Activated T-helper 17 cell treated with anti-CD3 and anti-CD28 coated beads, Interleukin-2, amount 50 U/mL, for 72 hours (primary cell): ENCODE results near the gene VPS18. TPM values are rescaled to one million over a fixed set of nuclear protein-coding genes. Genes with fewer than 3 reads are reported as not detected.

Source experiments
- ATAC-seq: fragments of 150-1000 bp; cut with Tn5 transposase; replicated peaks from 2 replicates; pipeline ENCODE4 v1.10.0; 2021; ENCODE audit warnings: mild to moderate bottlenecking, moderate library complexity
- H3K27ac Mint-ChIP-seq: one replicate; pipeline ENCODE4 v1.8.0; 2022; ENCODE audit warnings: mixed read lengths
- H3K27me3 Mint-ChIP-seq: one replicate; pipeline ENCODE4 v1.8.0; 2022; ENCODE audit warnings: mixed read lengths
- H3K36me3 Mint-ChIP-seq: one replicate; pipeline ENCODE4 v1.8.0; 2022; ENCODE audit warnings: low read depth, mild to moderate bottlenecking, mixed read lengths
- H3K4me1 Mint-ChIP-seq: one replicate; pipeline ENCODE4 v1.8.0; 2022; ENCODE audit warnings: mixed read lengths
- H3K4me3 Mint-ChIP-seq: one replicate; pipeline ENCODE4 v1.8.0; 2022; ENCODE audit warnings: mild to moderate bottlenecking, mixed read lengths
- H3K9me3 Mint-ChIP-seq: one replicate; pipeline ENCODE4 v1.8.0; 2022; ENCODE audit warnings: mixed read lengths
- total RNA-seq, 2 donors: library from RNA; stranded (reverse); gene quantifications; one replicate each; pipeline ENCODE4 v1.2.3, GENCODE V29; 2022

VPS18 gene
- total RNA-seq, 2 donors from 2014 or later = 5.6 to 12.0 TPM

- peak; percentile 61 for ATAC-seq
- no peak overlapping the region for H3K27ac Mint-ChIP-seq
- H3K27me3 Mint-ChIP-seq = no peaks in the 10 kb centered on the region
- no peaks in the 10 kb centered on the region for H3K9me3 Mint-ChIP-seq
- H3K4me1 Mint-ChIP-seq = peaks cover 5% of the 10 kb centered on the region
- H3K4me3 Mint-ChIP-seq = no peak overlapping the region
- H3K36me3 Mint-ChIP-seq = no peaks in the 10 kb centered on the region
Observed at GRCh38 chr15:40879609-40880008, 14.6 kb upstream of the VPS18 start.

GRCh38 chr15:40881351-40881750, 12.9 kb upstream of the VPS18 start:
- Mint-ChIP-seq H3K9me3 (no peaks in the 10 kb centered on the region), H3K4me3 (no peak overlapping the region), H3K4me1 (peaks cover 10% of the 10 kb centered on the region), H3K27me3 (no peaks in the 10 kb centered on the region), H3K36me3 (no peaks in the 10 kb centered on the region), H3K27ac (no peak overlapping the region)
- ATAC-seq = no peak

- H3K4me1 Mint-ChIP-seq = peaks cover 5% of the 10 kb centered on the region
Observed at GRCh38 chr15:40886586-40886985, 7.7 kb upstream of the VPS18 start.

GRCh38 chr15:40889112-40889511, 5.1 kb upstream of the VPS18 start:
- no peaks in the 10 kb centered on the region for H3K36me3 Mint-ChIP-seq
- H3K9me3 Mint-ChIP-seq = no peaks in the 10 kb centered on the region
- no peak overlapping the region for H3K4me3 Mint-ChIP-seq

More at GRCh38 chr15:40886586-40886985, 7.7 kb upstream of the VPS18 start:
- no peak for ATAC-seq
- H3K36me3 Mint-ChIP-seq = no peaks in the 10 kb centered on the region
- no peaks in the 10 kb centered on the region for H3K9me3 Mint-ChIP-seq
- H3K27me3 Mint-ChIP-seq = no peaks in the 10 kb centered on the region
- H3K27ac Mint-ChIP-seq = no peak overlapping the region
- no peak overlapping the region for H3K4me3 Mint-ChIP-seq

GRCh38 chr15:40891138-40891537, 3.1 kb upstream of the VPS18 start:
- Mint-ChIP-seq H3K27ac (no peak overlapping the region), H3K4me3 (no peak overlapping the region), H3K27me3 (no peaks in the 10 kb centered on the region), H3K9me3 (no peaks in the 10 kb centered on the region), H3K4me1 (peaks cover 13% of the 10 kb centered on the region), H3K36me3 (peaks cover 10% of the 10 kb centered on the region)
- ATAC-seq = no peak

More at GRCh38 chr15:40889112-40889511, 5.1 kb upstream of the VPS18 start:
- Mint-ChIP-seq H3K27ac (no peak overlapping the region), H3K4me1 (peaks cover 9% of the 10 kb centered on the region), H3K27me3 (no peaks in the 10 kb centered on the region)
- no peak for ATAC-seq

- Mint-ChIP-seq H3K4me1 (peaks cover 13% of the 10 kb centered on the region), H3K4me3 (no peak overlapping the region), H3K27me3 (no peaks in the 10 kb centered on the region), H3K27ac (no peak overlapping the region), H3K36me3 (peaks cover 18% of the 10 kb centered on the region), H3K9me3 (no peaks in the 10 kb centered on the region)
- no peak for ATAC-seq
Observed at GRCh38 chr15:40891810-40892446, 2.3 kb upstream of the VPS18 start.

- Mint-ChIP-seq H3K9me3 (no peaks in the 10 kb centered on the region), H3K4me3 (peak overlapping the region; percentile 37), H3K27me3 (no peaks in the 10 kb centered on the region), H3K36me3 (peaks cover 24% of the 10 kb centered on the region), H3K4me1 (peaks cover 13% of the 10 kb centered on the region), H3K27ac (no peak overlapping the region)
- no peak for ATAC-seq
Observed at GRCh38 chr15:40892447-40893012, 1.7 kb upstream of the VPS18 start.

GRCh38 chr15:40893019-40893670, 1.1 kb upstream of the VPS18 start:
- peaks cover 13% of the 10 kb centered on the region for H3K4me1 Mint-ChIP-seq
- no peaks in the 10 kb centered on the region for H3K9me3 Mint-ChIP-seq
- peak overlapping the region; percentile 94 for H3K27ac Mint-ChIP-seq
- peak overlapping the region; percentile 94 for H3K4me3 Mint-ChIP-seq
- H3K36me3 Mint-ChIP-seq = peaks cover 30% of the 10 kb centered on the region
- H3K27me3 Mint-ChIP-seq = no peaks in the 10 kb centered on the region
- ATAC-seq = no peak

GRCh38 chr15:40894681-40895448, 615 bp downstream of the VPS18 start:
- H3K9me3 Mint-ChIP-seq = no peaks in the 10 kb centered on the region
- peak overlapping the region; percentile 94 for H3K4me3 Mint-ChIP-seq
- H3K36me3 Mint-ChIP-seq = peaks cover 47% of the 10 kb centered on the region
- peak; percentile 40 for ATAC-seq
- H3K27me3 Mint-ChIP-seq = no peaks in the 10 kb centered on the region
- peak overlapping the region; percentile 94 for H3K27ac Mint-ChIP-seq
- H3K4me1 Mint-ChIP-seq = peaks cover 13% of the 10 kb centered on the region

- ATAC-seq = no peak
- H3K27me3 Mint-ChIP-seq = no peaks in the 10 kb centered on the region
- no peak overlapping the region for H3K4me3 Mint-ChIP-seq
- H3K9me3 Mint-ChIP-seq = no peaks in the 10 kb centered on the region
- no peak overlapping the region for H3K27ac Mint-ChIP-seq
- H3K4me1 Mint-ChIP-seq = peaks cover 9% of the 10 kb centered on the region
- peaks cover 80% of the 10 kb centered on the region for H3K36me3 Mint-ChIP-seq
Observed at GRCh38 chr15:40899536-40900207, 5.4 kb downstream of the VPS18 start.

- Mint-ChIP-seq H3K27me3 (no peaks in the 10 kb centered on the region), H3K27ac (no peak overlapping the region), H3K4me3 (no peak overlapping the region), H3K9me3 (no peaks in the 10 kb centered on the region), H3K36me3 (peaks cover 74% of the 10 kb centered on the region), H3K4me1 (peaks cover 1% of the 10 kb centered on the region)
- ATAC-seq = no peak
Observed at GRCh38 chr15:40900256-40901052, 6.2 kb downstream of the VPS18 start.

- Mint-ChIP-seq H3K4me3 (no peak overlapping the region), H3K36me3 (peaks cover 71% of the 10 kb centered on the region), H3K4me1 (no peaks in the 10 kb centered on the region), H3K27ac (no peak overlapping the region), H3K9me3 (no peaks in the 10 kb centered on the region), H3K27me3 (no peaks in the 10 kb centered on the region)
- no peak for ATAC-seq
Observed at GRCh38 chr15:40901053-40901443, 6.8 kb downstream of the VPS18 start.

- Mint-ChIP-seq H3K27me3 (no peaks in the 10 kb centered on the region), H3K27ac (no peak overlapping the region), H3K4me1 (no peaks in the 10 kb centered on the region), H3K4me3 (no peak overlapping the region), H3K36me3 (peaks cover 52% of the 10 kb centered on the region), H3K9me3 (no peaks in the 10 kb centered on the region)
- no peak for ATAC-seq
Observed at GRCh38 chr15:40902605-40903561, 8.6 kb downstream of the VPS18 start.
